Measurements from ENCODE around the gene C1S. TPM values are rescaled to one million over a fixed set of nuclear protein-coding genes. Genes with fewer than 3 reads are reported as not detected.

Gene C1S
- total RNA-seq, 1 donor from 2014 or later, result 3.5 TPM

GRCh38 chr12:7091660-7092228 is 31.2 kb downstream of the C1S start:
- H3K9me3 Mint-ChIP-seq (ENCODE audit: unreplicated experiment), result peaks cover 8% of the 10 kb centered on the region
- H3K27me3 Mint-ChIP-seq (ENCODE audit: unreplicated experiment), result peaks cover 8% of the 10 kb centered on the region
- no peak overlapping the region for H3K27ac Mint-ChIP-seq (ENCODE audit: unreplicated experiment)
- no peaks in the 10 kb centered on the region for H3K36me3 Mint-ChIP-seq (ENCODE audit: unreplicated experiment)
- TF ChIP-seq CTCF (IDR thresholded peaks at IDR 0.05; ENCODE audit: partially characterized antibody, unreplicated experiment), result no peak
- no peak overlapping the region for H3K4me3 Mint-ChIP-seq (ENCODE audit: unreplicated experiment)
- no peak for DNase-seq
- peaks cover 9% of the 10 kb centered on the region for H3K4me1 Mint-ChIP-seq (ENCODE audit: low read depth, unreplicated experiment)

GRCh38 chr12:7092229-7092985 is 31.9 kb downstream of the C1S start, which contains the start of gene C1R:
Gene C1R (minus strand): TSS chr12:7092445. CDS start chr12:7092388, 57 bp downstream.
- Mint-ChIP-seq H3K27ac (ENCODE audit: unreplicated experiment) (no peak within 1 kb of the TSS), H3K27me3 (ENCODE audit: unreplicated experiment) (peaks cover 7% of the 10 kb centered on the region), H3K4me1 (ENCODE audit: low read depth, unreplicated experiment) (peaks cover 9% of the 10 kb centered on the region), H3K36me3 (ENCODE audit: unreplicated experiment) (no peaks in the 10 kb centered on the region), H3K4me3 (ENCODE audit: unreplicated experiment) (no peak within 1 kb of the TSS), H3K9me3 (ENCODE audit: unreplicated experiment) (peaks cover 5% of the 10 kb centered on the region)
- peak; percentile 83 for TF ChIP-seq CTCF (IDR thresholded peaks at IDR 0.05; ENCODE audit: partially characterized antibody, unreplicated experiment)
- peak; percentile 73 for DNase-seq

GRCh38 chr12:7092986-7093460 is 32.5 kb downstream of the C1S start:
- H3K4me3 Mint-ChIP-seq (ENCODE audit: unreplicated experiment), result no peak overlapping the region
- H3K36me3 Mint-ChIP-seq (ENCODE audit: unreplicated experiment), result no peaks in the 10 kb centered on the region
- peaks cover 9% of the 10 kb centered on the region for H3K4me1 Mint-ChIP-seq (ENCODE audit: low read depth, unreplicated experiment)
- TF ChIP-seq CTCF (IDR thresholded peaks at IDR 0.05; ENCODE audit: partially characterized antibody, unreplicated experiment), result no peak
- peaks cover 5% of the 10 kb centered on the region for H3K9me3 Mint-ChIP-seq (ENCODE audit: unreplicated experiment)
- peaks cover 7% of the 10 kb centered on the region for H3K27me3 Mint-ChIP-seq (ENCODE audit: unreplicated experiment)
- no peak for DNase-seq
- H3K27ac Mint-ChIP-seq (ENCODE audit: unreplicated experiment), result no peak overlapping the region

GRCh38 chr12:7093486-7093885 is 33.0 kb downstream of the C1S start:
- Mint-ChIP-seq H3K27me3 (ENCODE audit: unreplicated experiment) (peaks cover 7% of the 10 kb centered on the region), H3K4me3 (ENCODE audit: unreplicated experiment) (no peak overlapping the region), H3K4me1 (ENCODE audit: low read depth, unreplicated experiment) (peaks cover 9% of the 10 kb centered on the region), H3K36me3 (ENCODE audit: unreplicated experiment) (no peaks in the 10 kb centered on the region), H3K9me3 (ENCODE audit: unreplicated experiment) (peaks cover 5% of the 10 kb centered on the region), H3K27ac (ENCODE audit: unreplicated experiment) (peak overlapping the region; percentile 9)
- no peak for TF ChIP-seq CTCF (IDR thresholded peaks at IDR 0.05; ENCODE audit: partially characterized antibody, unreplicated experiment)
- no peak for DNase-seq

GRCh38 chr12:7093892-7094291 is 33.4 kb downstream of the C1S start:
- Mint-ChIP-seq H3K27ac (ENCODE audit: unreplicated experiment) (peak overlapping the region; percentile 9), H3K36me3 (ENCODE audit: unreplicated experiment) (no peaks in the 10 kb centered on the region), H3K4me1 (ENCODE audit: low read depth, unreplicated experiment) (peaks cover 9% of the 10 kb centered on the region), H3K9me3 (ENCODE audit: unreplicated experiment) (peaks cover 4% of the 10 kb centered on the region), H3K4me3 (ENCODE audit: unreplicated experiment) (no peak overlapping the region), H3K27me3 (ENCODE audit: unreplicated experiment) (peaks cover 7% of the 10 kb centered on the region)
- no peak for DNase-seq
- TF ChIP-seq CTCF (IDR thresholded peaks at IDR 0.05; ENCODE audit: partially characterized antibody, unreplicated experiment), result no peak

Measured in glutamatergic neuron (in vitro differentiated cells).